GM15510 (cell line): ENCODE data around the gene SEC31B.
A peak's percentile ranks its signal among the peaks of the same experiment; 100 is the strongest.

Experiments used
- POLR2A ChIP-seq: IDR thresholded peaks from 3 replicates; pipeline ENCODE4 v1.6.1; 2011; ENCODE audit warnings: borderline replicate concordance; ENCODE audit not compliant: insufficient read length; ENCODE audit errors: extremely low read depth

The SEC31B gene

GRCh38 chr10:100519311-100520051 lies at the start of gene SEC31B:
SEC31B (minus strand) TSS chr10:100519861; CDS start chr10:100516952, 2,909 bp downstream.
- no peak for TF ChIP-seq POLR2A

DNA sequence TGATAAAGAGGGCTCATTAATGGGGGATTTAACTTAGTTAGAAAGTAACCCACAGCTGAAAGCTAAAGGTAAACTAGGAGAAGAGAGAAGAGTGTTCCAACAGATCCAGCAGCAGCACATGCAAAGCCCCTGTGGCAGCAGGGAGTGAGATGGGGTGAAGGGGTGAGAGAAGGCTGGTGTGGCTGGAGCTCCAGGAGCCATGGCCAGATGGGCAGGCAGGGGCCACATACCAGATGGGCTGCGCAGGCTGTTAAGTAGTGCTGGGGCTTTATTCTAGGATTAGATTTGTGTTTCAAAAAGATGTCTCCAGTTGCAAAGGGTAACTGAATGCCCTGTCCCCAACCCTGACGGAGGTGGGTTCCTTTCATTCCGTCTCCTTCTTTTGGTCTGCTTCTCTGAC lies 49.3 kb upstream of the SEC31B start:
- TF ChIP-seq POLR2A: no peak

DNA sequence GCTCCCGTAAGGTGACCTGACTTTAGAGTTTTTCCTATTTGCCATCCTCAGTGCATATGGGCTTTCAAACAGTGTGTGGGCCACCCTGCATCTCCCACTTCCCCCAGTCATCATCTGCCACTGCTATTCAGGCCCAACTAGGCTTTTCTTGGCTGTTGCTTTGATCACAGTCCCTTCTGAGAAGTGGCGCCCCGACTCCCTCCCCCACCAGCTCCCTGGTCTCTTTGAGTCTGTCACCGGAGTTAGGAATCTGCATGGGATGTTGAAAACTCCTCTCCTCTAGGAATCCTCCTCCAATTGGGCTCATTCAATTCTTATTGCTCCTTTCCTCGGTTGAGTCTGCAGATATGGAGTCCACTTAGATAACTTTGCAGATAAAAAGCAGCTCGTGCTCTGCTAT lies 48.2 kb upstream of the SEC31B start:
- TF ChIP-seq POLR2A: no peak

GRCh38 chr10:100567249-100567648 lies 47.6 kb upstream of the SEC31B start:
- no peak for TF ChIP-seq POLR2A

DNA sequence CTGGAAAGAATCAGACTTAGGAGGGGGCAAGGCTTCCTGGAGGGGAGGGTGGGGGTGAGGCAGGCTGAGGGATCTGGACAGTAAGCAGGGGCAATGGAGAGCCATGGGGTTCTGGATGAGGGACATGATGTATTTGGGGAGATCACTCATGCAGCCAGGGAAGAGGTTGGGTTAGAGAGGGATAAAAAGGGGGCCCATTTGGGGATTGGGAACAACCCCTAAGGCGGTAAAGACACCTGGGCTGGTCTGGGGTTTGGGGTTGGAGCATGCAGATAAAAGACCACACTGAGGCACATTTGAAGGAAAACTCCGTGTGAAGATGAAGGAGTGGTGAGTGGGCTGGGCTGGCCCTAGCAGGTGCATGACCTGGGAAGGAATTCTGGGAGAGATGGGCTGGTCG lies 46.9 kb upstream of the SEC31B start:
- no peak for TF ChIP-seq POLR2A

DNA sequence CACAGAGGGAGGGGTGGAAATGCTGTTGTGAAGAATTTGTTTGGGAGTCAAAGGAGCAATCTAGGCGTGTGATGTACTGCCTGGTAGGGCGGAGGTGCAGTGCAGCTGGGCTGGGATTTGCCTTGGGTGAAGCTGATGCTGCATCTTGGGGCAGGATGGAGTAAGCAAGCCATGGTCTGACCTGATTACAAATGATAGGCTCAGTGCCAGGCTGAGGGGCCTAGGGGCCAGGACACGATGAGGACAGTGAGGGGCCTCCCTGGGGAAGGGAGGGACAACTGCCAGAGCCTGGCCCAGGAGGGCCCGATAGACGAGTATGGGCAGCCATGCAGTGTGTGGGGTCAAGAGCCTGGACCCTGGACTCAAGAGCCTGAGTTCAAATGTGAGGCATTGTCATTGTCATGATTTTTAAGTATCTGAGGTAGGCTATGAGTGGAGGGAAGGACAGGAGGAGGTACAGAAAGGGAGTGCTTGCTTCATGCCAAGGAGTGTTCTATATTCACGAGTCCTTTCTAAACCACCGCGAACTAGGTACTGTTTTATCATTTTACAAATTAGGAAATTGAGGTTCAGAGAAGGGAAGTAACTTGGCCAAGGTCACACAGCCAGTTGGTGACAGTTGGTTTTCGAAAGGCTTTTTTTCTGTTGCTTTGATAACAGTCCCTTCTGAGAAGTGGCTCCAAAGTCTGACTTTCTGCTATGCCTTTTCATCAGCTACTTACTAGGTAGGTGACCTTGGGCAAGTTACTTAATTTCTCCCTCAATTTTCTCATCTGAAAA lies 45.7 kb upstream of the SEC31B start:
- no peak for TF ChIP-seq POLR2A

GRCh38 chr10:100562008-100562672 lies 42.5 kb upstream of the SEC31B start:
- TF ChIP-seq POLR2A: no peak

DNA sequence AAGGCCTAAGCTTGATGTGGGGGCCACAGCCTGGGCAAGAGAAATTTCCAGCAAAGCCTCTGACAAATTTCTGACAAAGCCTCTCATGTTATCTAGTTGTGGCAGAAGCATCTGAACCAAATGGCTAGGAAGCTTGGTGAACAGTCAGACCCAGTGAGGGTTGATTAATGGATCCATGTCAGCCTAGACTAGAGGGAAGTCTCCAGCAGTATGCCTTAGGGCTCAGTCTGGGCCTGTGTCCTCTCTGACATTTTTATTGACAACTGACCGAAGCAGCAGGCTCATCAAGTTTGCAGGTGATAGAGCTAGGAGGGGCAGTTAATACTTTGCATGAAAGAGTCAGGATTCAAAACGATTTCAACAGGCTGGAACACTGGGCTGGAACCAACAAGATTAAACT lies 41.3 kb upstream of the SEC31B start:
- TF ChIP-seq POLR2A: no peak

GRCh38 chr10:100560248-100560647 lies 40.6 kb upstream of the SEC31B start:
- TF ChIP-seq POLR2A: no peak

DNA sequence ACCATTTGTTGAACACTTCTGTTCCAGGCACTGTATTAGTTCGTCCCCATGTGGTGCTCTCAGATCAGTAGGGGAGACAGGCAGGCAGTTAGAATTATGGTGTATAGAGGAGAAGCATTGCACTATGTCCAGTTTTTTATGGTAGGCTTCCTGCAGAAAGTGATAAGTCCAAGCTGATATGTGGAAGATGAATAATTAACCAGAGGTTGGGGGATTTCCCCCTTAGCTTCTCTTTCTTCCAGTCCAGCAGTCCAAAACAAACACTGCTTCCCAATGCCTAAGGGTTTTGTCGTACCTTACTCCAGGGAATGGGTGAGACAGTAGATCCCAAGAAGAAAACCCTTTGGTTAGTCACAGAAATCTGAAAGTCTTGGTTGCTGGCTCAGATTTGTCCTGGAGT lies 35.2 kb upstream of the SEC31B start:
- no peak for TF ChIP-seq POLR2A

- no peak for TF ChIP-seq POLR2A
These were observed 34.3 kb upstream of the SEC31B start for GRCh38 chr10:100553929-100554328.

DNA sequence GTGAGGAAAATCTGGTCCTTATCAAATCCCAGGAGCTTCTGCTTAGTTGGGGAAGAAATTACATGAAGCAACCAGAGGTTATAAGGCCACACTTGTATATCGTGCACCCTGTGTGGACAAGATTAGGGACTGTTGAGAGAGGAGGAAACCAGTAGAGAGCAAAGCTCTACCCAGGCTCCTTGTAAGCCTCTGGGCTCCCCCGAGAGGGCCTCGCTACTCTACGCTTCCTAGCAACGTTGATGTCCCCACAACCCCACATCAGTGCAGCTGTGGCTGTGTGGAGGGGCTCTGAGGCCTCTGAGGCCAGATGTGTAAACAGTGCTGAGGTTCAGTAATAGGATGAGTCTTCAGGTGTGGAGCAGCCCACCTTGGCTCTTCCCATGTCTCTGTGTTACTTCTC lies 32.1 kb upstream of the SEC31B start:
- TF ChIP-seq POLR2A: no peak

- no peak for TF ChIP-seq POLR2A
These were observed 31.5 kb upstream of the SEC31B start for GRCh38 chr10:100551196-100551595.

DNA sequence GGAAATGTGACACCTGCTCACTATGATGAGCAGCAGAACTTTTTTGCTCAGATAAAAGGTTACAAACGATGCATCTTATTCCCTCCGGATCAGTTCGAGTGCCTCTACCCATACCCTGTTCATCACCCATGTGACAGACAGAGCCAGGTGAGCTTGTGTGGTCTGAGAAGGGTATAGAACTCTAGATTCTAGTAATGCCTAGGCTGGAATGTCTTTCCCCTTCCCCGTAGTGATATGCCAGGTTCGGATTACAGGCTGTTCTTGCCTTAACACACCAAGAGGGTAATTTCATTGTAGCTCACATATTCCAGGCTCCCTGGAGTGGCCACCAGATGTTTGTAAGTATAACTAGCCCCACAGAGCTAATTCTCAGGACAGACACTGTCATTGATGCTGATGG lies 25.3 kb upstream of the SEC31B start:
- no peak for TF ChIP-seq POLR2A

DNA sequence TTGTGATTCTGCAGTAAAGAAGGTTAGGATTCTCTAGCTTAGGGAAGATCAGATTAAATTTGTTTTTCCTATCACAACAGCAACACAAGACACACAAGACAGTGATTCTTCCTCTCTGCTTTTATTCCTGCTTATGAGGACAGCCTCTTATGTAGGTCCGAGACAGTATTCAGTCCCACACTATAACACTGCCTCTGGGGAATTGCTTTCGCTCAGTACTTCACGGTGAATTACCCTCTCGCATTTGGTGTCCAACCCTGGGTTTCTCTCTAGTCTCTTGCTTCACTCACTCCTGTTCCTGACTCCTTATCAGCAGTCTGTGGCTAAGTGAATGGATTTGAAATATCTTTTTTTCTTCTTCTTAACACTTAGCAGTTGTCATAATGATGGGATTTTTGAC lies 17.8 kb upstream of the SEC31B start:
- TF ChIP-seq POLR2A: no peak

- TF ChIP-seq POLR2A: peak; percentile 95
These were observed 16.2 kb upstream of the SEC31B start, which contains the start of gene HIF1AN for GRCh38 chr10:100535715-100536353. HIF1AN (plus strand) TSS chr10:100535943; CDS start chr10:100535959, 16 bp downstream.

DNA sequence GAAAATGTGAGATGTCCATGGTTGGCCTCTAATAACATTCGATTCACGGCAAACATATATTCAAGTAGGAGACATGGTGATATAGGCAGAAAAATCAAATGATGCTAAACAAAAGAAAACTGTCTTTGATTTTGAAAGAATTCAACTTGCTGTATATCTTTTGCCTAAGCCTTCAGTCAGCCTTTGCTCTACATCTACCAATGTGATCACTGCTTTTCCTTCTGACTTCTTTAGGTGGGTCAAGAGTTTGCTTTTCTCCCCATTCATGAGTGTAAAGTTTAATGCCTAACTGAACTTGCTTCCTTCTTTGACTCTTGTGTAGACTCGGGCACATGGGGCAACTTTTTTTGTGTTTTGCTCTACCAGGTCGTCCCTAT lies 15.7 kb upstream of the SEC31B start:
- no peak for TF ChIP-seq POLR2A
